ENCODE data around the gene RETREG1. TPM values are rescaled to one million over a fixed set of nuclear protein-coding genes. Genes with fewer than 3 reads are reported as not detected.

The RETREG1 gene
- total and polyA plus RNA-seq, 2 experiments from 2014 or later, result 2.3 to 3.6 TPM

DNA sequence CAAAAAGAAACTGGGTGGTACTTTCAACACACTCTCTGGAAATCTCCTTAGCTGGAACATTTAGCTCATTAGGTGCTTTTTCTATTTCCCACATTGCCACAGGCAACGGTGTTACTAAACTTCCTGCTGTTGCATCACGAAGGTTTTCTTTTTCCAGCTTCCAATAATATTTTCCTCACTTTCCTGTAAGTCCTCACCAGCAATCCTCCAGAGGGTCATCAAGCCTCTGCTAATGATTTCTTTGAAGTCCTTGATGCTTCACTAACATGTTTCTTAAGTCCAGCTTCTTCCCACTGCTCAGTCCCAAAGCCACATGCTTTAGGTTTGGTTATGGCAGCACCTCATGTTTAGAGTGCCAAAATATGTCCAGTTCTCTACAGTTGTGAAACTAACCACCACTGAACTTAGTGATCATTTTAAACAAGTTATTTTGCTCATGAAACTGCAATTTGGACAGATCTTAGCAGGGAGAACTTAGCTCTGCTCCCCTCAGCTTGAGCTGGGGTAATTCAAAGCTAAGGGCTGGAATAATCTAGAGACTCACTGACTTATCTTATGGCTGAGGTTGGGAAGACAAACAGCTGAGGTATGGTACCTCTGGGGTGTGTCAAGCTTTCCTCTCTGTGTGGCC lies 39.9 kb upstream of the RETREG1 start:
- Histone ChIP-seq H3K4me2 (no peak overlapping the region), H3K9me2 (ENCODE audit: insufficient read depth) (no peaks in the 10 kb centered on the region), H3F3A (replicated peaks; ENCODE audit: low read depth) (no peaks in the 10 kb centered on the region), H3K36me3 (ENCODE audit: insufficient read depth) (no peaks in the 10 kb centered on the region; the same call in 1 of the 2 replicates), H4K20me1 (replicated peaks; ENCODE audit: insufficient read depth) (0 out of 2 replicates have a peak, but pooled peaks cover 3% of the 10 kb centered on the region), H3K4me3 (no peak overlapping the region), H3K27me3 (ENCODE audit: insufficient read depth) (no peaks in the 10 kb centered on the region), H3K79me2 (replicated peaks; ENCODE audit: insufficient read depth) (no peaks in the 10 kb centered on the region), H3K4me1 (ENCODE audit: insufficient read depth) (no peaks in the 10 kb centered on the region), H2AFZ (no peak overlapping the region), H3K27ac (ENCODE audit: low read depth) (no peak overlapping the region)
- DNase-seq (ENCODE audit: low spot score) (no peak), ATAC-seq (no peak)
- Mint-ChIP-seq H3K36me3 (ENCODE audit: low read depth) (no peaks in the 10 kb centered on the region), H3K27ac (no peak overlapping the region), H3K9me3 (no peaks in the 10 kb centered on the region; the same call in 1 of the 3 replicates), H3K4me1 (no peaks in the 10 kb centered on the region), H3K4me3 (no peak overlapping the region), H3K27me3 (ENCODE audit: insufficient read depth, low read depth, poor library complexity) (peaks cover 1% of the 10 kb centered on the region)
- TF ChIP-seq EZH2phosphoT487 (IDR thresholded peaks at IDR 0.05; ENCODE audit: unreplicated experiment) (no peak), JUNB (IDR thresholded peaks at IDR 0.05; ENCODE audit: unreplicated experiment) (no peak), ZNF114 (CRISPR knock-in tag; IDR thresholded peaks at IDR 0.05) (no peak), ETS1 (IDR thresholded peaks at IDR 0.05) (no peak), ZNF331 (CRISPR knock-in tag; IDR thresholded peaks at IDR 0.05; ENCODE audit: low read depth) (no peak), POLR2AphosphoS5 (IDR thresholded peaks at IDR 0.05; ENCODE audit: low read depth) (no peak), NANOG (IDR thresholded peaks at IDR 0.05; ENCODE audit: borderline replicate concordance) (no peak), STAT1 (IDR thresholded peaks at IDR 0.05; ENCODE audit: unreplicated experiment) (no peak), EZH2 (IDR thresholded peaks at IDR 0.05; ENCODE audit: low read depth, unreplicated experiment) (no peak), ZNF462 (CRISPR knock-in tag; IDR thresholded peaks at IDR 0.05) (no peak), CREB1 (CRISPR knock-in tag; IDR thresholded peaks at IDR 0.05; ENCODE audit: low read depth) (no peak)
- TF ChIP-seq, protein P1, sequence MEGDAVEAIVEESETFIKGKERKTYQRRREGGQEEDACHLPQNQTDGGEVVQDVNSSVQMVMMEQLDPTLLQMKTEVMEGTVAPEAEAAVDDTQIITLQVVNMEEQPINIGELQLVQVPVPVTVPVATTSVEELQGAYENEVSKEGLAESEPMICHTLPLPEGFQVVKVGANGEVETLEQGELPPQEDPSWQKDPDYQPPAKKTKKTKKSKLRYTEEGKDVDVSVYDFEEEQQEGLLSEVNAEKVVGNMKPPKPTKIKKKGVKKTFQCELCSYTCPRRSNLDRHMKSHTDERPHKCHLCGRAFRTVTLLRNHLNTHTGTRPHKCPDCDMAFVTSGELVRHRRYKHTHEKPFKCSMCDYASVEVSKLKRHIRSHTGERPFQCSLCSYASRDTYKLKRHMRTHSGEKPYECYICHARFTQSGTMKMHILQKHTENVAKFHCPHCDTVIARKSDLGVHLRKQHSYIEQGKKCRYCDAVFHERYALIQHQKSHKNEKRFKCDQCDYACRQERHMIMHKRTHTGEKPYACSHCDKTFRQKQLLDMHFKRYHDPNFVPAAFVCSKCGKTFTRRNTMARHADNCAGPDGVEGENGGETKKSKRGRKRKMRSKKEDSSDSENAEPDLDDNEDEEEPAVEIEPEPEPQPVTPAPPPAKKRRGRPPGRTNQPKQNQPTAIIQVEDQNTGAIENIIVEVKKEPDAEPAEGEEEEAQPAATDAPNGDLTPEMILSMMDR (conservative IDR thresholded peaks at IDR 0.05; ENCODE audit: low read depth in 2 of 2), result no peak
- TF ChIP-seq, protein P2, sequence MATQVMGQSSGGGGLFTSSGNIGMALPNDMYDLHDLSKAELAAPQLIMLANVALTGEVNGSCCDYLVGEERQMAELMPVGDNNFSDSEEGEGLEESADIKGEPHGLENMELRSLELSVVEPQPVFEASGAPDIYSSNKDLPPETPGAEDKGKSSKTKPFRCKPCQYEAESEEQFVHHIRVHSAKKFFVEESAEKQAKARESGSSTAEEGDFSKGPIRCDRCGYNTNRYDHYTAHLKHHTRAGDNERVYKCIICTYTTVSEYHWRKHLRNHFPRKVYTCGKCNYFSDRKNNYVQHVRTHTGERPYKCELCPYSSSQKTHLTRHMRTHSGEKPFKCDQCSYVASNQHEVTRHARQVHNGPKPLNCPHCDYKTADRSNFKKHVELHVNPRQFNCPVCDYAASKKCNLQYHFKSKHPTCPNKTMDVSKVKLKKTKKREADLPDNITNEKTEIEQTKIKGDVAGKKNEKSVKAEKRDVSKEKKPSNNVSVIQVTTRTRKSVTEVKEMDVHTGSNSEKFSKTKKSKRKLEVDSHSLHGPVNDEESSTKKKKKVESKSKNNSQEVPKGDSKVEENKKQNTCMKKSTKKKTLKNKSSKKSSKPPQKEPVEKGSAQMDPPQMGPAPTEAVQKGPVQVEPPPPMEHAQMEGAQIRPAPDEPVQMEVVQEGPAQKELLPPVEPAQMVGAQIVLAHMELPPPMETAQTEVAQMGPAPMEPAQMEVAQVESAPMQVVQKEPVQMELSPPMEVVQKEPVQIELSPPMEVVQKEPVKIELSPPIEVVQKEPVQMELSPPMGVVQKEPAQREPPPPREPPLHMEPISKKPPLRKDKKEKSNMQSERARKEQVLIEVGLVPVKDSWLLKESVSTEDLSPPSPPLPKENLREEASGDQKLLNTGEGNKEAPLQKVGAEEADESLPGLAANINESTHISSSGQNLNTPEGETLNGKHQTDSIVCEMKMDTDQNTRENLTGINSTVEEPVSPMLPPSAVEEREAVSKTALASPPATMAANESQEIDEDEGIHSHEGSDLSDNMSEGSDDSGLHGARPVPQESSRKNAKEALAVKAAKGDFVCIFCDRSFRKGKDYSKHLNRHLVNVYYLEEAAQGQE (IDR thresholded peaks at IDR 0.05; ENCODE audit: unreplicated experiment), result no peak

Data from GM23338 (cell line).